Ovary (tissue), 9 donors: Measurements from ENCODE around the gene CRMP1. TPM values are rescaled to one million over a fixed set of nuclear protein-coding genes. Genes with fewer than 3 reads are reported as not detected.
"Not testable (repeated sequence)": the region's sequence is repeated elsewhere in the genome, so short reads cannot be mapped to it uniquely, and the experiment has no call there.

ENCODE experiments used
- DNase-seq, 5 donors: peaks; one replicate each; pipeline ENCODE4 v3.0.0-alpha.2; 2019 to 2020
- H3K27ac ChIP-seq, 2 donors: fragments of 200-600 bp; one replicate each; pipeline versions ENCODE4 v1.5.1 to v1.8.0; 2019 to 2022
- H3K27me3 ChIP-seq: fragments of 200-600 bp; one replicate; pipeline ENCODE4 v1.8.0; 2022
- H3K36me3 ChIP-seq: fragments of 200-600 bp; sonication (generic); one replicate; pipeline ENCODE4 v1.5.1; 2019
- H3K4me1 ChIP-seq: one replicate; pipeline ENCODE4 v1.8.1; 2013; ENCODE audit warnings: mild to moderate bottlenecking, moderate library complexity; ENCODE audit not compliant: insufficient read depth
- H3K4me3 ChIP-seq: fragments of 200-600 bp; sonication (generic); one replicate; pipeline ENCODE4 v1.5.1; 2017
- H3K9me3 ChIP-seq, 2 donors: fragments of 200-600 bp in 1 of 2; sonication (generic) in 1 of 2; one replicate each; pipeline versions ENCODE4 v1.5.1 to v1.8.1; 2013 to 2019; ENCODE audit warnings: mild to moderate bottlenecking in 1 of 2, moderate library complexity in 1 of 2
- EP300 ChIP-seq: sonication (generic); formaldehyde crosslinking; IDR thresholded peaks from one replicate; pipeline ENCODE4 v1.6.1; 2017; ENCODE audit warnings: antibody characterized with exemption
- POLR2A ChIP-seq: fragments of 450-650 bp; IDR thresholded peaks from one replicate; pipeline ENCODE4 v1.6.1; 2017; ENCODE audit warnings: antibody characterized with exemption, mild to moderate bottlenecking, moderate library complexity
- WGBS, 3 donors: extraction: QIAGEN DNeasy Blood & Tissue Kit in 1 of 3; methylation state at CpG; one replicate each; pipeline versions ENCODE4 v1.1.5 to v1.1.7; 2013 to 2017; 5-methylcytosine and 5-hydroxymethylcytosine counted together
- intact Hi-C, 4 donors: fragments of 100-400 bp; cut with DNase I; formaldehyde crosslinking; loops; one replicate each; pipeline versions ENCODE4 v1.11.0 to v1.15.1; 2022 to 2023
- polyA plus RNA-seq, 2 donors: library from polyadenylated mRNA; stranded (reverse); fragments of 200-250 nt in 1 of 2; fragments of 350-450 nt in 1 of 2; fragmentation: Illumina TruSeq in 1 of 2; extraction: RNeasy Lipid Tissue Mini Kit (QIAGEN cat#74804) in 1 of 2; gene quantifications; one replicate each; pipeline ENCODE4 v1.2.3, GENCODE V29; 2013 to 2014
- total RNA-seq, 7 donors: library from RNA; depleted of rRNA in 2 of 7; stranded (reverse); fragments of >200 nt in 2 of 7; fragmentation: NEBNext Ultra II Directional in 3 of 7; extraction: Animal tissue kit (Norgen Biotek cat#: 25700) in 3 of 7; gene quantifications; one replicate each; pipeline versions ENCODE4 v1.1.0 to v1.2.4, GENCODE V29; 2016 to 2023
- TF ChIP-seq, protein P1 (sequence below), 3 donors: fragments of 450-650 bp in 2 of 3; fragments of 200-600 bp in 1 of 3; IDR thresholded peaks; one replicate each; pipeline versions ENCODE4 v1.5.1 to v1.8.0; 2016 to 2022; ENCODE audit warnings: antibody characterized with exemption in 3 of 3, mild to moderate bottlenecking in 1 of 3
- donor health status: DM: no; HTN: no; CAD: no; lungs with moderate emphysema.
- donor health status: DM: no; HTN: no; CAD: no.
- donor health status: Bipolar disorder and iron deficiency.
- donor health status: DM: yes; HTN: yes; CAD: no.
- donor health status: DM: no; HTN: no; CAD: no.
- donor health status: DM: yes; HTN: yes; CAD: no.

Gene CRMP1
- total and polyA plus RNA-seq, 9 donors, result 1.2 to 5.5 (median 4.2) TPM

DNA sequence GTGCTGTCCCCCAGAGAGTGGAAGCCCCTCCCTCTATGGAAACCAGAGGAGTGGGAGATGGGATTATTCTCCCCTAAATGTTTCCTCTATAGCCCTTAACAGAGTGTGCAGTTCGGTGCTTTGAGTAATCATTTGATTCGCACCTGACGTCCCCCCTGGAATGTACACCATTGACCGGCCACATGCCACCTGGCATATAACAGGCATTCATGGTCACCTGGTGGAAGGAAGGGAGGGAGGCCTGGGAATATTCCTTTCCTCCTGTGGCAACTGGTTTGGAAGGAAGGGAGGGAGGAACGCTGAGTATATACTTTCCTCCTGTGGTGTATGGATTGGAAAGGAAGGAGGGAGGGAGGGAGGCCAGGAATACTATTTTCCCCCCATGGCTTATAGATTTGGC is 77.2 kb downstream of the CRMP1 start:
- Histone ChIP-seq H3K27ac (no peak overlapping the region), H3K9me3 (no peaks in the 10 kb centered on the region), H3K36me3 (no peaks in the 10 kb centered on the region), H3K4me1 (no peaks in the 10 kb centered on the region), H3K4me3 (no peak overlapping the region), H3K27me3 (no peaks in the 10 kb centered on the region)
- intact Hi-C loops, result loop anchor here in 2 of 4 donors (10.0 kb wide), 1 partner anchor 761 kb away; the partner anchor contains the start of gene STK32B (in 2 of the 2)
- WGBS, 3 donors, result 77 to 91% (median 85%) methylated on average over 5 of the region's 5 CpGs
- DNase-seq, result no peak
- TF ChIP-seq, protein P1, sequence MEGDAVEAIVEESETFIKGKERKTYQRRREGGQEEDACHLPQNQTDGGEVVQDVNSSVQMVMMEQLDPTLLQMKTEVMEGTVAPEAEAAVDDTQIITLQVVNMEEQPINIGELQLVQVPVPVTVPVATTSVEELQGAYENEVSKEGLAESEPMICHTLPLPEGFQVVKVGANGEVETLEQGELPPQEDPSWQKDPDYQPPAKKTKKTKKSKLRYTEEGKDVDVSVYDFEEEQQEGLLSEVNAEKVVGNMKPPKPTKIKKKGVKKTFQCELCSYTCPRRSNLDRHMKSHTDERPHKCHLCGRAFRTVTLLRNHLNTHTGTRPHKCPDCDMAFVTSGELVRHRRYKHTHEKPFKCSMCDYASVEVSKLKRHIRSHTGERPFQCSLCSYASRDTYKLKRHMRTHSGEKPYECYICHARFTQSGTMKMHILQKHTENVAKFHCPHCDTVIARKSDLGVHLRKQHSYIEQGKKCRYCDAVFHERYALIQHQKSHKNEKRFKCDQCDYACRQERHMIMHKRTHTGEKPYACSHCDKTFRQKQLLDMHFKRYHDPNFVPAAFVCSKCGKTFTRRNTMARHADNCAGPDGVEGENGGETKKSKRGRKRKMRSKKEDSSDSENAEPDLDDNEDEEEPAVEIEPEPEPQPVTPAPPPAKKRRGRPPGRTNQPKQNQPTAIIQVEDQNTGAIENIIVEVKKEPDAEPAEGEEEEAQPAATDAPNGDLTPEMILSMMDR (IDR thresholded peaks at IDR 0.05), result no peak
- TF ChIP-seq POLR2A (no peak), EP300 (no peak)

DNA sequence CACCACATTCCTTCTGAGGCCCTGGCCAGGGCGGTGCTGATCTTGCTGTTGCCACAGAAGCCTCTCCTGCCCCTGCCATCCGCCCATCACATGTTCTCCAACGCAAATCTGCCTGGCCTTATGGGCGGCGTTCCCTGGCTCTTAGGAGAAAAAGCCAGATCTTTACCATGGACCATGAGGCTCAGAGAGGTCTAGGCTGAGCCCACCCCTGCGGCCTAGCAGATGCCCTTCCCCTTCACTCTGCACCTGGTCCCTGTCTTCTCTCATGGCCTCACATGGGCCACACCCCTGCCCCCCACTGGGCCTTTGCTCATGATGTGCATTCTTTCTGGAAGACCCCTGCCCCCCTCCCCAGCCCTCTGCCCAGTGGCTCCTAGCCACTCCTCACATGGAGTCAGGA is 78.5 kb downstream of the CRMP1 start:
- 92 to 94% (median 94%) methylated on average over 6 of the region's 6 CpGs for WGBS, 3 donors
- intact Hi-C loops, result loop anchor here in 2 of 4 donors (10.0 kb wide), 1 partner anchor 760 kb away; the partner anchor contains the start of gene STK32B (in 2 of the 2)
- no peak overlapping the region for H3K4me3 ChIP-seq
- H3K9me3 ChIP-seq, result no peaks in the 10 kb centered on the region
- peaks cover 6% of the 10 kb centered on the region for H3K36me3 ChIP-seq
- no peak overlapping the region for H3K27ac ChIP-seq
- H3K4me1 ChIP-seq, result no peaks in the 10 kb centered on the region
- TF ChIP-seq, protein P1 (IDR thresholded peaks at IDR 0.05), result no peak
- no peak for TF ChIP-seq EP300
- no peak for DNase-seq
- no peaks in the 10 kb centered on the region for H3K27me3 ChIP-seq

DNA sequence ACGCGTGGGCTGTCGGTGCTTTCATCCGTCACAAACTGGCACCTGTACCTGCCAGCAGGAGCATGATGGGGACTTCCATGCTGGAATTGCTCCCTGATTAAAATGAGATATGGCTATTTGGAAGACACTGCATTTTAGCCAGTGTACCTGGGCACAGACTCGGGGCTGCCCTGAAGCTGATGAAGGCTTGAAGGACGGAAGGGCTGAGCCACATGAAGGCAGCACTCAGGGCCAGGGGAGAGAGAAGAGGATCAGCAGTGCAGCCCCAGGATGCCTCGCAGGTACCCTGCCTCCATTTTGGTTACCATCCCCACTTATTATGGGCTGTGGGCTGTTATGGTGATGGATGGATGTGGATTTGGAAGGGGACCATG is 79.0 kb downstream of the CRMP1 start:
- 87 to 97% (median 94%) methylated on average over 7 of the region's 7 CpGs for WGBS, 3 donors
- DNase-seq, result no peak
- no peak overlapping the region for H3K4me3 ChIP-seq
- H3K27ac ChIP-seq, result no peak overlapping the region
- intact Hi-C loops, result loop anchor here in 2 of 4 donors (10.0 kb wide), 1 partner anchor 759 kb away; the partner anchor contains the start of gene STK32B (in 2 of the 2)
- H3K4me1 ChIP-seq, result no peaks in the 10 kb centered on the region
- no peaks in the 10 kb centered on the region for H3K9me3 ChIP-seq
- peaks cover 9% of the 10 kb centered on the region for H3K36me3 ChIP-seq
- H3K27me3 ChIP-seq, result no peaks in the 10 kb centered on the region
- TF ChIP-seq EP300, result no peak
- TF ChIP-seq POLR2A, result no peak
- TF ChIP-seq, protein P1 (IDR thresholded peaks at IDR 0.05), result no peak

DNA sequence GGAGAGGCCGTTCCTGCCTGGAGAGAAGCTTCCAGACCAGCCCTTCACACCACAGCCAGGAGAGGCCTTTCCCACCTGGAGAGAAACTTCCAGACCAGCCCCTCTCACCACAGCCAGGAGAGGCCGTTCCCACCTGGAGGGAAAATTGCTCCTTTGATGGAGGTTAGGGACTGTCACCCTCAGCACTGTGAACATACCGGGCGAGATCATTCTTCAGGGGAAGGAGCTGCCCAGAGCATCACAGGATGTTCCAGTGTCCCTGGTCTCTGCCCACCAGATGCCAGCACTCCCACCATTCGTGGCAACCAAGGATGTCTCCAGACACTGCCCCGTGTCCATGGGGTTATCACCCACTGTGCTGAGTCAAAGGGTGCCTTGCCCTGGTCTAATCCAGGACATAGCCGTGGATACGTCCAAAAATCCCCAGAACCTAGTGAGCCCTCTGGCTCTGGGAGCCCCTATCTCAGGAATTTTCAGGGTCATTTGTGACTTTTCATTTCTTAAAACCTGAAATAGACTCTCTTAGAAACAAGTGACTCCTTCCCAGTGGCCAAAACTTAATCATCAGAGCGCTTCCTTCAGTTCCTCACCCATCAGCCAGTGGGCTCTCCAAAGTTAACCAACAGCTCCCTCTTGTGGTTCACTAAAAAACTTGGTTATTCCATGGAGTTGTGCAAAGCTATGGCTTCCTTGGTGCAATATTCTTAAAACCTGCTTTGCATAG is 80.2 kb downstream of the CRMP1 start:
- no peak for DNase-seq
- H3K27me3 ChIP-seq, result no peaks in the 10 kb centered on the region
- WGBS, 3 donors, result 73 to 75% (median 73%) methylated on average over 9 of the region's 9 CpGs
- TF ChIP-seq, protein P1 (IDR thresholded peaks at IDR 0.05), result peak in 2 of 3 donors; percentile 52 to 55
- TF ChIP-seq POLR2A, result no peak
- H3K4me3 ChIP-seq, result no peak overlapping the region
- H3K4me1 ChIP-seq, result no peaks in the 10 kb centered on the region
- no peaks in the 10 kb centered on the region for H3K9me3 ChIP-seq
- H3K36me3 ChIP-seq, result peaks cover 9% of the 10 kb centered on the region
- intact Hi-C loops, result loop anchor here in 2 of 4 donors (10.0 kb wide), 1 partner anchor 758 kb away; the partner anchor contains the start of gene STK32B (in 2 of the 2)
- no peak overlapping the region for H3K27ac ChIP-seq

DNA sequence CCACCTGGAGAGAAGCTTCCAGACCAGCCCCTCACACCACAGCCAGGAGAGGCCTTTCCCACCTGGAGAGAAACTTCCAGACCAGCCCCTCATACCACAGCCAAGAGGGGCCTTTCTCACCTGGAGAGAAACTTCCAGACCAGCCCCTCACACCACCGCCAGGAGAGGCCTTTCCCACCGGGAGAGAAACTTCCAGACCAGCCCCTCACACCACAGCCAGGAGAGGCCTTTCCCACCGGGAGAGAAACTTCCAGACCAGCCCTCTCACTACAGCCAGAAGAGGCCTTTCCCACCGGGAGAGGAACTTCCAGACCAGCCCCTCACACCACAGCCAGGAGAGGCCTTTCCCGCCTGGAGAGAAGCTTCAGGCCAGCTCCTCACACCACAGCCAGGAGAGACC is 80.8 kb downstream of the CRMP1 start:
- not testable (repeated sequence) for H3K27ac ChIP-seq, H3K4me1 ChIP-seq, H3K9me3 ChIP-seq, H3K36me3 ChIP-seq, H3K27me3 ChIP-seq, H3K4me3 ChIP-seq
- 75 to 84% (median 78%) methylated on average over 5 of the region's 5 CpGs for WGBS, 3 donors
- peak in 1 of 5 donors; percentile 1 for DNase-seq
- intact Hi-C loops, result loop anchor here in 2 of 4 donors (10.0 kb wide), 1 partner anchor 757 kb away; the partner anchor contains the start of gene STK32B (in 2 of the 2)
